HG03103 (cell line): ENCODE data around the gene RNF148.

Experiments used
- ATAC-seq: cut with Tn5 transposase; IDR thresholded peaks from one replicate; pipeline ENCODE4 v1.9.1; 2021; ENCODE audit warnings: low read depth; ENCODE audit not compliant: unreplicated experiment

Gene RNF148, protein sequence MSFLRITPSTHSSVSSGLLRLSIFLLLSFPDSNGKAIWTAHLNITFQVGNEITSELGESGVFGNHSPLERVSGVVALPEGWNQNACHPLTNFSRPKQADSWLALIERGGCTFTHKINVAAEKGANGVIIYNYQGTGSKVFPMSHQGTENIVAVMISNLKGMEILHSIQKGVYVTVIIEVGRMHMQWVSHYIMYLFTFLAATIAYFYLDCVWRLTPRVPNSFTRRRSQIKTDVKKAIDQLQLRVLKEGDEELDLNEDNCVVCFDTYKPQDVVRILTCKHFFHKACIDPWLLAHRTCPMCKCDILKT

DNA sequence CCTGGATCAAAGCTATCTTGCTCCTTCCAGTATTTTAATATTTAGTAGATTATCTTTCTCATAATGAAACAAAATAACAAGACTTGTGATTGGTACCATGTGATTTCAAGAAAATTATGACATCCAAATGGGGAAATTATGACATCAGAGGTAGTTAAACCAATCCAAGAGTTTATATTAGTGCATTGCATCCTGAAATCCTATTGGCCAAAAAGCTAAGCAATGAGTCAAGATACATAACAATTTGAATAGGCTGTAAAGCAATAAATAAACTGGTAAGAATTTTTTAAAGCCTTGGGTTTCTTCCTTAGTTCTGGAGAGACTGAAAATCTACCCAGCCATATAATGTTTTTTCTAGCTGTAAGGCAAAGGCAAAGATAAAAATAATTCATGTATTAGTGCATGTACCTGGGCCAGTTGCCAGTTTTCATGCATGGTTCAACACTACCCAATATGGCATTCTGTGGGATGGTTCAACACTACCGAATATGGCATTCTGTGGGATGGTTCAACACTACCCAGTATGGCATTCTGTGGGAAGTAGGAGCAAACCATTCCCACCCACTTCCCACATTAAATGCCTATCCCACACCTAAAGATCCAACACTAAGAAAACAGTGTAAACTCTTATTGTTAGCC, at the start of gene RNF148:
Gene RNF148, minus strand, starts transcription at position 51 of the 639 bp plus-strand sequence. CDS start 172 bp downstream, outside the sequence.
- no peak for ATAC-seq

DNA sequence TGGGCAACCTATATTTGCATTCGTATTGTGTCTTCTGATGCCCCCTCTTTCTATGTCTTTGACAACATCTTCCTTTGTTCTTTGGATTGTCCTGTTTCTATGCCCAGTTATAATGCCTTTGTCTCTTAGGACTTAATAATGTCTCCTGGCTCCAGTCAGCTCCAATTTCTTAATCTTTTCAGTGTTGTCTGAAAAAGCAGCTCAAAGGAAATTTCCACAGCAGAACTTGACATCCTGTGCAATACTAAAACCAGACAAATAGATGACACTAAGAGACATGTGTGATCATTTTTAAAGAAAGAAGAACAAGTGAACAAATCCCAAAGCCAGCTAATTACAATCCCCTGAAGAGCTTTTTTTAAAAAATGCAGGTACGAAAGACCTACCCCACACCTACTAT, 47.7 kb upstream of the RNF148 start:
- ATAC-seq: no peak

DNA sequence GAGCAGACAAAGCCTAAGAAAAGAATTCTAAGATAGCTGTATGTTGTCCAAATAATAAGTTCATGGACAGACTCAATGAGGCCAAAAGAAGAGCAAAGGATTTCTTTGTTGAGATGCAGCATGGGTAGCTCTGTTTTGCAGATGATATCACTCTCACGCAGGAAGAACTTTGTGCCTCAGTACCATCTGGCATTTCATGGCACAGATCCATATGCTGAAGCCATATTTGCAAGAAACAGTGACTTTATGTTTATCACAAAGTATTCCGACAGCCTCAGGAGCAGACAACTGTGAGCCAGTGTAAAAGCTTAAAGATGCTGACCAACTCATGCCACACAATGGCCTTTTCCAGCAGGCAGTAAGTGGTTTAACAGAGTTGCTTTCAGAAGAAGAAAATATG, 45.5 kb upstream of the RNF148 start:
- ATAC-seq: no peak

DNA sequence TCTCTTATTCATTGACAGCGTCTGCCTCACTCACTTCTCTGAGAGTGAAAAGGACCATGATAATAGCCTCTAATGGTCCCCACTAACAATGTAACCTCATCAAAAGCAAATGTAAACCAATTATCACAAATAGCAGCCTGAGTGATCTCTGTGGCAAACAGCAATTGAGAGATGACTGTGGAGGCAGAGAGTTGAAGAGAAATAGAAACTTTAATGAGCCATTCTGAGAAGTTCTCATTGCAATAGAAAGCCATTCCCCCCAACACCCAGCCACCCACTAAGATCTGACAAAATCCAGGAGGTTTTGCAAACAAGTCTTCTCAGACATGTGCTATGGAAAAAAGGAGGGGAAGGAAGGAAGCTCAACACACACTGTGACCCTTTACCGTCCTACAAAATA, 44.2 kb upstream of the RNF148 start:
- no peak for ATAC-seq

DNA sequence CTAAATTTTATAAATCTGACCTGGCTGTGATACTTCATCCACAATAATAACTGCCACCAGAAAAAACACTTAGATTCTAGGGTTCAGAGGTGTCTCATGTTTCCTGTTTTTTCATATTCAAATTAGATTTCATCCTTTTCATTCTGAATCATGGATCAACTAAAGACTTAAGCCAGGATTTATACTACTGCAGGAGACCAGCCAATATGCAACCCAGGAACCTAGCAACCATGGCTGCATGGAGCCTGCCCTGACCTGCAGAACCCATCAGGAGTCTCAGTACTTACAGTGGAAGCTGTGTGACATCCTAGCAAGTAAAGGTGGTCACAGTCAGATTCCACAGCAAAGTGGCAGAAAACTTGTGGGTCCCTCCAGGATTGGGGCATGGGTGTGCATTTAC, 40.5 kb upstream of the RNF148 start:
- no peak for ATAC-seq

DNA sequence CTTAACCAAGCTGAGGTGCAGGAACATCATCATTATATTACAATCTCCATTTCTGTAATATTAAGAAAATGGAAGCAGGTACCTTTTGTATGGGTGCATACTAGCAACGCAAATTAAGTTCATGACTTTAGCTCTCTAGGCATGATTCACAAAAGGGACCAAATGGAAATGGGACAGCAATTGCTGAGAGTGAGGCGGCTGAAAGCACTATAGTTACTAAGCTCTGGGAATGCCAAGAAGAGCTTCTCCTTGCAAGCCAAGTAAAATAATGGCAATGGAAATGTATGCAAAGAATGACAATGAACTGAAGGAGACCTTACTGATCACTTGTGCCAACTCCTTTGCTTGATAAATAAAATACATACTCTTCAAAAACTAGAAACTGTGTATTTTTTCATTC, 36.2 kb upstream of the RNF148 start:
- no peak for ATAC-seq

DNA sequence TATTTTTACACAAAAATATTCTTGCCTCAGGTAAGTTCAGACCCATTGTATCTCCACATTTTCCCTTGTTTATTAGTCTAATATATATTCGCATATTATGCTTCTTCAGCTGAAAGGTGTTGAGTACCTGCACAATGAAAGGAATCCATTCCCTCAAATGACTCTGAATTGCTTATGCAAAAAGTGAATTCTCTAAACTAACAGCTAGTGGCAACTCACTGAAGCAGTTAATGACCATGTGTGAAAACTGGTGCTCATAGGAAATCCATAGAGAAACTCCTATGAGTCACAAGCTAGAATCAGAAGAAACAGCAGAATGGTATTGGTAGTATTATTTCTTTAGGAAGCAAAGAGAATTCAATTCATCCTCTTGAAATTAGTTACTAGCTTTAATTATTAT, 33.5 kb upstream of the RNF148 start:
- no peak for ATAC-seq

DNA sequence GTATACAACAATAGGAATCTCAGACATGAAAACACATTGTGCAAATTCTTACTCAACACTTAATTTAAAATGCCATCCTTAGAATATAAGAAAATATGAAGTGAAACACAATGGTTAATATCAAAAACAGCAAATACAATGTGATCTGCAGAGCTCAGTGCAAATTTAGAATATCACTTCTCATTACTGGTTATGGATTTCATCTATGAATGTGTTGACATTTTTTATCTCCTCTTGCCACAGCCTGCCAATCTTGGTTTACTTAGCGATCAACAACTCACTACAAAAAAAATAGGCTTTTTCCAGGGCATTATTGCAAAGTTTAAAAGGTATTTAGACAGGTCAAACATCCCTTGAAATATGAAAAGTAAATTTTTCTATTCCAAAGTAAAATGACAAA, 25.0 kb upstream of the RNF148 start:
- ATAC-seq: no peak

DNA sequence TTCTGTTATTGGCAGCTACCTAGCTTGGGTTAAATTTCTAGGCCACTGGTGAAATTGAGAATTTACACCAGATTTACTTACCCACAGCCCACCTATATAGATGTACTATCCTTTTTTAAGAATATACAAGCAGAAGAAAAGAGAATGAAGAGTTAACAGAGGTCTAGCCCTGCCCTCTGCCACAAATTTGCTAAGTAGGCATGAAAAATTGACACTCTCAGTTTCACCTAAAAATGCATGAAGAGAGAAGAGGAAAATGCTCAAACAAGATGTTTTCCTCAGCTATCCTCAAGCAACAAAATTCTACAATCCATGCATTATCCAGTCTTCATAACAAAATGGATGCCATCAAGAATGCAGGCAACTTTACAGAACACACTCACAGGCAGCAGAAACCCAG, 24.6 kb upstream of the RNF148 start:
- ATAC-seq: no peak

DNA sequence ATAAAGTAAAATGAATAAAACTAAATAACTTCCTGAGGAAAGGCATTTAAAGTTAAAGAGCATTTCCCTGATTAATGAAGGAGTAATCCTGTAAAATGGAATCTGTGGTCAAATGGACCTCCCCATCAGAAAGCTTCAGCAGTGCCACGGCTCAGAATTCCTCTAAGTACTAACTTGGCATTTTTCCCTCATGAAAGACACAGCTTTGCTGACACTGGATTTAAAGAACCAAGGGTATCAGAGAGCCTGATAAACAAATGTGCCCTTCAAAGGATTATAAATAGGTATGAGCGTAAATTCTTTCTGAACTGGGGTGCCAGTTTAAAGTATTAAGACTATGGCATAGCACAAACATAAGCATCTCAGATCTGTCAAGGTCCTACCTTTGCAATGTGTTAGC, 24.2 kb upstream of the RNF148 start:
- ATAC-seq: no peak

DNA sequence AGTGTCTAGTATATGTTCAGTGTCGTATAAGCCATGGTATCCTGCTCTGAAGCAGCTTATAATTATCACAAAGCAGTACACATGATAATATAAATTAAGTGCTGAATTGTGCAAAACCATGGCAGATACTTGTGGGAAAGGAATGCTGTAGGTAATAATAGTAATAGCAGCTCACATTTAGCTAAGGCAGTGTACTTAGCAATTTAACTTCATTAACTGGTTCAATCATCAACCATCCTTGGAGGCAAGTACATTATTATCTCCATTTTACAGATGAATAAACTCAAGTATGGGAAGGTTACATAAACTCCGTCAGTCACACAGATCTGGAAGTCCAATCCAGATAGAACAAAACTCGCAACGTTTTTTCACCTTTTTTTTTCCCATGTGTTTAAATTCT, 21.6 kb upstream of the RNF148 start:
- ATAC-seq: no peak

DNA sequence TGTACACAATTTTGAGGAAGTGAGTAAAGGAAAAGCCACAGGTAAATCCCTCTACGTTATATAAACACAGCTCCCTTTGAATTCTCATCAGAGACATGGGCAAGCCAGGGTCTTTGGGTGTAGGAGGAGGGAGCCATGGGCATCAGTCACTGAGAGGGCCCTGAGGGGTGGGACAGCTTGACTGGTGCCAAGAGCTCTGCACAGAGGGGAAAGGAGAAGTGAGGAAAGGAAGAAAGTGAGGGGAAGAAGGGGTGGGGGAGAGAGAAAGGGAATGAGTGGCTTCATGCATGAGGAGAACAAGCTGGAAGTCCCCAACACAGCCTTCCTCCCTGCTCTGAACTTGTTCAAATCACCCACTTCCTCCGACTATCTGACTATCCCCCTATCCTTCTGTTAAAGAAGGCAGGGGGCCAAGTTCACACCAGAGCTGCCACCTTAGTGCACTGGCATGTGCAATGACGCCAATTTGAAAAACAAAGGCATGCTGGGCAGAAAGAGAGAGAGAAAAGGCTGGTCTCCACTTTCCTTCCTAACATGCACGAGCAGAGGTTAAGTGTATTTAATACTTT, 16.4 kb upstream of the RNF148 start:
- ATAC-seq: no peak

DNA sequence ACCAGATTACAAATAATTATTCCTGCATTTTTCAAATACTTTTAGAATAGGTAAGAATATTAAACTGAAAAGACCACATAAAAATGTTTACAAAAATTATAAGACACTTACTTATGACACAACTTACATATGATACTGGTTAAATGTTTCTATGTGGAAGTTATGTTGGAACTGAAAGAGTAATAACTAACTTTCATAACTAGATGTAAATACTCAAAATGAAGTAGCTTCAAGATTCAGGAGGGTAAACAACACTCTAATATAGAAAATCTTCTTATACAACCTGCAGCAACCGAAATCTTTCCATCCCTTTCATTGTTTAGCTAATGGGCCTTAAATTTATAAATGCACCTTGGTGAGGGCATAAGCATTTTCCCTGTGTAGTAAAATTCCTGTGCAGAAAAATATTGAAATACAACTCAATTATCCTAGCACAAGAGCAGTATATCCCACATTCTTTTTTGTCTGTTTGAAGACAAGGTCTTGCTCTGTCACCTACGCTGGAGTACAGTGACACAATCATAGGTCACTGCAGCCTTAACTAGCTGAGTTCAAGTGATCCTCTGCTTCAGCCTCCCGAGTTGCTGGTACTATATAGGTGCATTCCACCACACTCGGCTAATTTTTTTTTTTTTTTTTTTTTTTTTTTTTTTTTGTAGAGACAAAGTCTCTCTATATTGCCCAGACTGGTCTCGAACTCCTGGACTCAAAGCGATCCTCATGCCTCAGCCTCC, 14.8 kb upstream of the RNF148 start:
- no peak for ATAC-seq

DNA sequence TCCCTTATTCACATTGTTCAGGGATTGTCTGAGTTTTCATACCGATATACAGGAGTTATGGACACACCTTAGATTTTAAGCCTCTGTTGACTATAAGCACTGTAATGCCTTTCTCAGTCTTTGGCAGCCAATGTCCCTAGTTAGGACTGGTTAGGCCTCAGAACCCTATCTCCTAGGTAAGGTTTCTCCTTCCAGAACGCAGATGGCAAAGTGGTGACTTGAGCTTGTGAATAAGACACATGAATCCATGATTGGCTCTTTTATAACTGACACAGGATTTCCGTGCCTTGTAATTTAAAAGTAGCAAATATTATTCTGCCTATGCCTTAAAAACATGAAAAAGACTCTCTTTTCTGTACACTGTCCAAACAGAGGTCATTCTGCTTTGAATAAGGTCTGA, 12.5 kb upstream of the RNF148 start:
- ATAC-seq: no peak

DNA sequence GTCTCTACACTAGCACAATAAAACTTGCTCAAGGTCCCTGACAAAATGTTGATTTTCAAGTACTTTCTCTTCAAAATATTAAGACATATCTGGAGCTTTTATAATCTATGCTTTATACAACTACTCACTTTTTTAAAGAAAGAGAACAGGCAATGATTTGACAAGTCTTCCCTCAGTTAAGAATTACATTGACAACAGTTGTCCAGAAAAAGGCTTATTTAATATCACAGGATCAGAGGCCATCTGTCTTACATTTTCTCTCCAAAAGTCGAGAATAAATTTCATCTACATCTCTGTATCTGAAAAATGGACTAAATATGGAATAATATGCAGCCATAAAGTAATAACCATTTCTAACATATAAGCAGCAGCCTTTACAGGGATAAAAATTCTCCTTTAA, 8.2 kb upstream of the RNF148 start:
- no peak for ATAC-seq

DNA sequence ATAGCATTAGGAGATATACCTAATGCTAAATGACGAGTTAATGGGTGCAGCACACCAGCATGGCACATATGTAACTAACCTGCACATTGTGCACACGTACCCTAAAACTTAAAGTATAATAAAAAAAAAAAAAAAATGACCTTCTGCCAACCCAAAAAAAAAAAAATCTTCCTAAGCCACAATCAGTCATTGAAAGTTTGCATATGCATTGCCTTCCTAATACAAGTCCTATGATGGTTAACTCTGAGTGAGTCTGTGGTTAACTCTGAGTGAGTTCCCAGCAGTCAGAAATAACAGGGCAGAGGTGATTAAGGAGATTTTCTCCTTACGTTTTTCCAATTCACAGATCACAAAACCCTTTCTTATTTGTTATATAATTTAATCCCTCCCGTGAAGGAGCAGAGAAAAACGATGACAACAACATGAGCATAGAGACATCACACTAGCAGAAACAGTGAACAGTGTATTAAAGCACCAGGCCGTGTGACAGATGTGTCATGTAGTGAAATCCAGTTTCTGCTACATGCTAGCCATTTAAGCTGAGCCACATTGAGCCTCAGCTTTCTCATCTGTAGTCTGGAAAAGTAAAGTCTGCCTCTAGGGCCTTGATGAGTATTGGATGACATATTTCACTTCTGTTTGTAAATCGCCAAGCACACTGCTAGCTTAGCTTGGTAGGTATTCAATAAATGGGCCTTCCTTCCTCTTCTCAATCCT, 7.4 kb upstream of the RNF148 start:
- no peak for ATAC-seq

DNA sequence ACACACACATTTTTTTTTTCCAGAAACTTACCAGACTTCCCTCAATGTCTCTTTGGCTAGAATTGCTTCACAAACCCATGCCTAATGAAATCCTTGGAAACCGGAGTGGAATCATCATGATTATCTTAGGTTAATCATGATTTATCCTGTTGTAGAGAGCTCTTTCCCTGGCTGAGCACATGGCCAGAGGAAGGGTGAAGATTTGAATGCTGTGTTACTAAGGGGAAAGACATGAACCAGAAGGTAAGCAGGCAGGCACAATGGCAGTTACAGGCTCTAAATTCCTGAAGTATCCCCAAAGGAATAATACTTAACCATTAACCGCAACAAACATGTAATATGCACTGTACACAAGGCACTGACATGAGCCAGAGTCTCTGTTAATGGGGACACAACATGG, 4.1 kb upstream of the RNF148 start:
- ATAC-seq: no peak

DNA sequence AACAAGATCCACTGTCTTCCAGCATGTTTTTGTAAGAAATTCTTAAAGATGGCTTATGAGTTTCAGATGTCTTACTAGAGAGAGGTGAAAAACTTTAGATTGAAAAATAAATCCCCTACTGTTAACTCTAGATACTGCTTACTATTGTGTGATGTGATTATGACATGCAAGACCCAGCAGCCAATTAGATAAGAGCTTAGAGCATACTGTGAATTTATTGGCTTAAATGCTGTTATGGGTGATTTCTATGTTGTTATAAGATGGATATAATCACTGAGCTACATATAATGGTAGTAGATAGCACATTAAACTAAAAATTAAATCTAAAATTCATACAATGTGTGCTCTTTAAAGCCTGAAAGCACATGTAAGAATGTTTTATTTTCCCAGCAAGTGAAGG, 3.7 kb downstream of the RNF148 start, which contains the start of gene RNF133:
Gene RNF133, minus strand, starts transcription at position 101 of the 400 bp plus-strand sequence. CDS start 199 bp downstream, outside the sequence.
- ATAC-seq: no peak

DNA sequence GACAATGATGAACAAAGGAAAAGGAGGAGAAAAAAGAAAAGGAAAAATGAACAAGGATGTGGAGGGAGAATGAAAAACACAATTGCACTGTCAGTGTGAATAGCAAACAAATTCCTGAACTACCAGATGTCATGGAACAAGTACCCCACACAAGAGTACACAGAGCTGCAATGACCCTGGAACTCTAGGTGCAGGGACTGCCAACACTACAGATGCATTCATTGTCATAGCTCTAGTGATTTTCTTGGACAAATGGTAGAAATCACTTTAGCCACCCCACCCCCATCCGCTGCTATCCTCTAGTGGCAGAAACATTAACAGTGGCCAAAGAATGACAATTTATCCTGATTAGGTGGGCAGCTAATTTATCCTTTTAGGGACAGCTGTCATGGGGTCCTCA, 6.9 kb downstream of the RNF148 start:
- ATAC-seq: no peak

DNA sequence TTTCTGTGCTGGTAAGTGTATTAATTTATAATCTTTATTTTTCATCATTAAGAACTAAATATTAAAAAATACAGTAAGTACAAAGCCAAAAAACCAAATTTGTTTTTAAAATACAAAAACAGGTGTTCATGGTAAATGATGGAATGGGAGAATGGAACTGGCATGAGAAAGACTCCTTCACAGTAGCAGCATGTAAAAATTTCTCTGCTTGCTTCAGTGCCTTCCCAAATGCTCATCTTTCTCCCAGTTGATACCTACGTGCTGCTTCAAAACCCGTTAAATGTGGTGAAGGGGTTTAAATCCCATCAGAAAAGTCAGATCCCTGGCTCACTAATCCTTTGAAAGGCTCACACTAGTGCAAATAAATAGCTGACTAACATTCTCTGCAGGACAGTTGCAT, 8.0 kb downstream of the RNF148 start:
- no peak for ATAC-seq
